Effector memory CD8-positive, alpha-beta T cell (primary cell): ENCODE results near the gene CASQ2.

Source experiments
- ATAC-seq: fragments of 150-1000 bp; cut with Tn5 transposase; replicated peaks from 2 replicates; pipeline ENCODE4 v1.10.0; 2021; ENCODE audit warnings: mild to moderate bottlenecking, moderate library complexity
- DNase-seq, 3 experiments: peaks; one replicate each; pipeline ENCODE4 v3.0.0; 2021
- H3K27ac Mint-ChIP-seq, 2 donors: one replicate each; pipeline ENCODE4 v1.8.0; 2022; ENCODE audit warnings: mild to moderate bottlenecking in 2 of 2, mixed read lengths in 2 of 2, moderate library complexity in 2 of 2
- H3K27me3 Mint-ChIP-seq, 2 donors: one replicate each; pipeline ENCODE4 v1.8.0; 2022; ENCODE audit warnings: mixed read lengths in 2 of 2
- H3K36me3 Mint-ChIP-seq: one replicate; pipeline ENCODE4 v1.8.0; 2022; ENCODE audit warnings: mild to moderate bottlenecking, moderate library complexity, mixed read lengths; ENCODE audit not compliant: insufficient read depth
- H3K4me1 Mint-ChIP-seq, 2 donors: one replicate each; pipeline ENCODE4 v1.8.0; 2022; ENCODE audit warnings: low read depth in 2 of 2, mixed read lengths in 2 of 2
- H3K4me3 Mint-ChIP-seq, 2 donors: one replicate each; pipeline ENCODE4 v1.8.0; 2022; ENCODE audit warnings: mild to moderate bottlenecking in 2 of 2, mixed read lengths in 2 of 2, moderate library complexity in 2 of 2
- H3K9me3 Mint-ChIP-seq, 2 donors: one replicate each; pipeline ENCODE4 v1.8.0; 2022; ENCODE audit warnings: mixed read lengths in 2 of 2

CASQ2 gene

DNA sequence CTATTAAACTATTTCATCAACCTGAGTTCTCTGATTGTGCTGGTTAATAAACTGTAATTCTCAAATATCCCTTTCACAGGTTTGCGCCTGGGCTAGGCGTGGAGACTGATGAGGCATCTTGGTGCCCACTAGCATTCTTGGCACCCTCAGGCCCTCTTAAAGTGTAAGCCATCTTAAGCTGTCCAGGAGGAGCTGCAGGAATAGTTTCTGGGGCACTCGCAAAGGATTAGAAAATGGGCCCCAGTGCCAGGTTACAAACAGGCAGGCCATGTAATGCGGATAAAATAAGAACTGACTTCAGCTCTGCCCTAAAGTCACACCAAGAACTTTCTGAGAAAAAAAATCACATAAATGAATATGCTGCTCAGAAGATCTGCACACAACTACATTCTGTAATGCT is 1.1 kb downstream of the CASQ2 start:
- no peak overlapping the region for H3K27ac Mint-ChIP-seq
- ATAC-seq (no peak), DNase-seq (no peak)
- no peaks in the 10 kb centered on the region for H3K9me3 Mint-ChIP-seq
- H3K4me3 Mint-ChIP-seq = no peak overlapping the region
- peaks cover 27 to 45% of the 10 kb centered on the region in 2 donors for H3K27me3 Mint-ChIP-seq
- H3K36me3 Mint-ChIP-seq = no peaks in the 10 kb centered on the region
- no peaks in the 10 kb centered on the region for H3K4me1 Mint-ChIP-seq

DNA sequence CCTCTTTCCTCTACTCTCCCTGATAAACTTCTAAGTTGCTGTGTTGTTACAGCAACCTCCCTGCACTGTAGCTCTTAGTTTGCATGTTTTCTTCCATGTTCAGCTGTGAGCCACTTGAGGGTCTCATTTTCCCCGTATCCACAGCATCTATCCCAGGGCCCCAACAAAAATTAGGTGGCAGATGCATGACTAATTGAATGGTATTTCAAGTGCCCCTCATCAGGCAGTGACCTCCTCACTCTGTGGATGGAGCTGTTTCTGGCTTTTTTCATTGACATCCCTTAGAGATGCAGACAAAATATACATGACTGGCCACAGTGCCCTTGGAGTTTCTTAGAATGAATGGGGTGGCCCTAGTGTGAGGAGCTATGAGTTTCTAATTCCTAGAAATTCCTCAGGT is 3.4 kb downstream of the CASQ2 start:
- Mint-ChIP-seq H3K9me3 (no peaks in the 10 kb centered on the region), H3K4me3 (no peak overlapping the region), H3K27ac (no peak overlapping the region), H3K36me3 (no peaks in the 10 kb centered on the region), H3K4me1 (no peaks in the 10 kb centered on the region), H3K27me3 (peaks cover 23 to 38% of the 10 kb centered on the region in 2 donors)
- ATAC-seq (no peak), DNase-seq (no peak)

- Mint-ChIP-seq H3K27ac (no peak overlapping the region), H3K4me3 (no peak overlapping the region), H3K36me3 (no peaks in the 10 kb centered on the region), H3K27me3 (peaks cover 19 to 33% of the 10 kb centered on the region in 2 donors), H3K9me3 (no peaks in the 10 kb centered on the region), H3K4me1 (no peaks in the 10 kb centered on the region)
- ATAC-seq = no peak
- DNase-seq = no peak
Observed at GRCh38 chr1:115764541-115764940, 4.0 kb downstream of the CASQ2 start.

GRCh38 chr1:115762779-115763178 is 5.7 kb downstream of the CASQ2 start:
- DNase-seq = no peak
- H3K4me1 Mint-ChIP-seq = no peaks in the 10 kb centered on the region
- H3K36me3 Mint-ChIP-seq = no peaks in the 10 kb centered on the region
- H3K9me3 Mint-ChIP-seq = no peaks in the 10 kb centered on the region
- H3K27me3 Mint-ChIP-seq = peaks cover 14 to 28% of the 10 kb centered on the region in 2 donors
- ATAC-seq = no peak
- H3K4me3 Mint-ChIP-seq = no peak overlapping the region
- H3K27ac Mint-ChIP-seq = no peak overlapping the region

DNA sequence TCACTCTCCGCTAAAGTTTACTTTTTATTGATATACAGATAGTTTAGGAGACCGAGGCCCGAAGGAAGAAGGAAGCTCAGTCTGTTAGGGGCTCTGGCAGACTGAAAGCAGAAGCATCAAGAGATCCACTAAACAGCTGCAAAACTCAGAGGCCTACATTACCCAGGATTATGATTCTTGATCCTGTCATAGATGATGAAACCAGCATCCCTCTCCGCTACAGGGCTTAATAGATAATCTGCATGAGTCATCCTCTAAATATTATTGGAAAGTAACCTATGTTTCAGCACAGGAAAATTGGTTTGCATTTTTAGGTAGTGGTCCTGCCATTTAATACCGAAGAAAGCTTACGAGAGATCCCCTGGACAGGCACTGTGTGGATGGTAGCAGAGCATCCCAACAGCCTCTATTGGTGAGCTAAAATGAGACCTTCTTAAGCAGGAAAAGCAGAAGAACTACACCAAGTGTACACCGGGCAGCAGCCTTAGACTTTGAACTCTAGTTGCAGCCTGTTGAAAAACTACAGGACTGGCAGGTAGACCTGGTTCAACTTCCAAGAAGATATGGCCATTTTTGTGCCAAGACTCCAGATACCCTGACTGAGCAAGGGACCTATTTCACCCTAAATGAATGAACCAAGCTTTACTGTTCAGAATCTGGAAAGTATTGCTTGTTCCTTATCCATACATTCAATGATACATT is 6.8 kb downstream of the CASQ2 start:
- DNase-seq (no peak), ATAC-seq (no peak)
- Mint-ChIP-seq H3K27me3 (peaks cover 14 to 28% of the 10 kb centered on the region in 2 donors), H3K9me3 (no peaks in the 10 kb centered on the region), H3K4me3 (no peak overlapping the region), H3K36me3 (no peaks in the 10 kb centered on the region), H3K4me1 (no peaks in the 10 kb centered on the region), H3K27ac (no peak overlapping the region)

GRCh38 chr1:115757856-115758255 is 10.7 kb downstream of the CASQ2 start:
- DNase-seq (no peak), ATAC-seq (no peak)
- no peak overlapping the region for H3K27ac Mint-ChIP-seq
- no peak overlapping the region for H3K4me3 Mint-ChIP-seq
- H3K4me1 Mint-ChIP-seq = no peaks in the 10 kb centered on the region
- H3K9me3 Mint-ChIP-seq = no peaks in the 10 kb centered on the region
- H3K36me3 Mint-ChIP-seq = no peaks in the 10 kb centered on the region
- H3K27me3 Mint-ChIP-seq = peaks cover 18 to 24% of the 10 kb centered on the region in 2 donors

GRCh38 chr1:115757326-115757725 is 11.2 kb downstream of the CASQ2 start:
- no peaks in the 10 kb centered on the region for H3K4me1 Mint-ChIP-seq
- ATAC-seq = no peak
- no peaks in the 10 kb centered on the region for H3K9me3 Mint-ChIP-seq
- no peak overlapping the region for H3K27ac Mint-ChIP-seq
- H3K4me3 Mint-ChIP-seq = no peak overlapping the region
- peaks cover 19 to 24% of the 10 kb centered on the region in 2 donors for H3K27me3 Mint-ChIP-seq
- no peak for DNase-seq
- no peaks in the 10 kb centered on the region for H3K36me3 Mint-ChIP-seq

GRCh38 chr1:115755456-115756370 is 12.8 kb downstream of the CASQ2 start:
- no peak overlapping the region for H3K27ac Mint-ChIP-seq
- no peaks in the 10 kb centered on the region for H3K4me1 Mint-ChIP-seq
- no peak overlapping the region for H3K4me3 Mint-ChIP-seq
- DNase-seq = no peak
- H3K36me3 Mint-ChIP-seq = no peaks in the 10 kb centered on the region
- ATAC-seq = no peak
- H3K9me3 Mint-ChIP-seq = no peaks in the 10 kb centered on the region
- H3K27me3 Mint-ChIP-seq = peaks cover 28 to 35% of the 10 kb centered on the region in 2 donors

GRCh38 chr1:115753830-115754229 is 14.7 kb downstream of the CASQ2 start:
- ATAC-seq (no peak), DNase-seq (no peak)
- peaks cover 37 to 39% of the 10 kb centered on the region in 2 donors for H3K27me3 Mint-ChIP-seq
- no peaks in the 10 kb centered on the region for H3K9me3 Mint-ChIP-seq
- H3K36me3 Mint-ChIP-seq = no peaks in the 10 kb centered on the region
- no peak overlapping the region for H3K4me3 Mint-ChIP-seq
- no peaks in the 10 kb centered on the region for H3K4me1 Mint-ChIP-seq
- no peak overlapping the region for H3K27ac Mint-ChIP-seq

GRCh38 chr1:115753361-115753760 is 15.2 kb downstream of the CASQ2 start:
- Mint-ChIP-seq H3K9me3 (no peaks in the 10 kb centered on the region), H3K36me3 (no peaks in the 10 kb centered on the region), H3K27me3 (peaks cover 39 to 40% of the 10 kb centered on the region in 2 donors), H3K4me1 (no peaks in the 10 kb centered on the region), H3K27ac (no peak overlapping the region), H3K4me3 (no peak overlapping the region)
- ATAC-seq = no peak
- DNase-seq = no peak

DNA sequence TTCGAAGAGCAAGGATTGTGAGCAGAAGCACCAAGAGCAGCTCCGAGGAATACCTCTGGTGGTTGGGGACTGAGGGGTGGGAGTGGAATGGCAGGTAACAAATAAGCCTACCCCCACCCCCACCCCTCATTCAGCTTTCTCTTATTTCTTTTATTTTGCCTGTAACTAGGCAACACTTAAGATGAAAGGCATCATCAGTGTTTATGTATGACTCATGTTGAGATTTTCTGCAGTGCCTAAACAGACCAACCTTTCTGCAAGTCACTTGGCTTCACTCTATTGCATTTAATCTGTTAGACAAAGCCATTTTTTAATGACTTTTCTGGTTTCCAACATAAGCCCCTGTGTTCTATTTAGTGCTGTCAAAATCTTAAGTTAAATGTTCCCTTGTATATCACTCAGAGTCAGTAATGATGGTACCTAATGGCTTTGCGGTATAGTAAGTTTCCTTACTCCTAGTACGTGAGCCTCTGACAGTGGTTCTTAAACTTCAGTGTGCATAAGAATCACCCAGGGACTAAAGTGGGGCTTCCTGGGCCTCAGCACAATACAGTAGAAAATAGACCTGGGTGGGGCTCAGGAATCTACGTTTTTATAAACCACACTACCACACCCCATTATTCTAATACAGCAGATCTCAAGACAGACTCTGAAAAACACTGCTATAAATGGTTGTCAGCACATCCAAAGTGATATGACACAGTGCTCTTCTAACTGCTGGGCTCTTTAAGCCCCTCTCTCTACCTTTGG is 19.9 kb downstream of the CASQ2 start:
- Mint-ChIP-seq H3K4me3 (no peak overlapping the region), H3K36me3 (no peaks in the 10 kb centered on the region), H3K9me3 (no peaks in the 10 kb centered on the region), H3K27me3 (peaks cover 41 to 55% of the 10 kb centered on the region in 2 donors), H3K27ac (no peak overlapping the region), H3K4me1 (no peaks in the 10 kb centered on the region)
- no peak for DNase-seq
- no peak for ATAC-seq

- H3K4me1 Mint-ChIP-seq = no peaks in the 10 kb centered on the region
- ATAC-seq = no peak
- H3K27ac Mint-ChIP-seq = no peak overlapping the region
- H3K4me3 Mint-ChIP-seq = no peak overlapping the region
- DNase-seq = no peak
- peaks cover 19 to 41% of the 10 kb centered on the region in 2 donors for H3K27me3 Mint-ChIP-seq
- no peaks in the 10 kb centered on the region for H3K9me3 Mint-ChIP-seq
- H3K36me3 Mint-ChIP-seq = no peaks in the 10 kb centered on the region
Observed at GRCh38 chr1:115746021-115746690, 22.4 kb downstream of the CASQ2 start.

GRCh38 chr1:115744646-115745275 is 23.8 kb downstream of the CASQ2 start:
- no peak overlapping the region for H3K27ac Mint-ChIP-seq
- no peaks in the 10 kb centered on the region for H3K4me1 Mint-ChIP-seq
- no peak for ATAC-seq

More at GRCh38 chr1:115744646-115745275, 23.8 kb downstream of the CASQ2 start:
- H3K36me3 Mint-ChIP-seq = no peaks in the 10 kb centered on the region
- H3K9me3 Mint-ChIP-seq = no peaks in the 10 kb centered on the region
- peaks cover 16 to 33% of the 10 kb centered on the region in 2 donors for H3K27me3 Mint-ChIP-seq
- no peak for DNase-seq
- no peak overlapping the region for H3K4me3 Mint-ChIP-seq
